Measurements from ENCODE around the gene SNED1. TPM values are rescaled to one million over a fixed set of nuclear protein-coding genes. Genes with fewer than 3 reads are reported as not detected.

Gene SNED1
- total and polyA plus RNA-seq, 9 of the 15 experiments (the other 6 are each of a cell fraction or from before 2014, with no cell fraction given): 0.03 to 0.07 (median 0.05) TPM; not detected in 5

GRCh38 chr2:241132538-241133435 is 134.4 kb downstream of the SNED1 start:
- Histone ChIP-seq H3K4me1 (replicated peaks in 1 of 2; ENCODE audit: control insufficient read depth in 2 of 2, insufficient read depth in 2 of 2, low read length in 2 of 2) (0 out of 5 replicates have a peak, but pooled peaks cover 0 to 3% of the 10 kb centered on the region in 2 experiments), H3K27me3 (ENCODE audit: control insufficient read depth in 2 of 2, insufficient read depth in 2 of 2, low read length in 2 of 2) (no peaks in the 10 kb centered on the region), H3K9me3 (replicated peaks; ENCODE audit: control insufficient read depth, insufficient read depth, low read depth, low read length) (no peaks in the 10 kb centered on the region), H3K79me2 (ENCODE audit: control insufficient read depth, insufficient read depth, low read length) (no peaks in the 10 kb centered on the region), H3K4me3 (no peak overlapping the region), H3K27ac (ENCODE audit: extremely low read depth, low read depth, low read length) (no peak overlapping the region; the same call in 2 of the 3 replicates), H3K9me1 (ENCODE audit: control insufficient read depth, insufficient read depth, low read length) (no peaks in the 10 kb centered on the region), H2AFZ (ENCODE audit: low read depth, low read length) (no peak overlapping the region), H4K20me1 (replicated peaks; ENCODE audit: control insufficient read depth, insufficient read depth, low read length) (no peaks in the 10 kb centered on the region), H3K4me2 (ENCODE audit: insufficient read depth, low read length) (no peak overlapping the region), H3K9ac (ENCODE audit: insufficient read depth in 1 of 2, low read depth in 2 of 2, low read length in 2 of 2) (no peak overlapping the region; a peak in 1 of 4 replicates), H3K36me3 (ENCODE audit: control insufficient read depth, insufficient read depth, low read length) (peaks cover 13% of the 10 kb centered on the region; the same call in 1 of the 3 replicates)
- in situ Hi-C loops (cut with MboI) (no loop called here), intact Hi-C loops (cut with micrococcal nuclease) (no loop called here)
- ATAC-seq: no peak
- no peak for FAIRE-seq
- ChIA-PET POLR2A (interaction anchor here (1.0 kb wide), 1 partner anchor 18 kb away, joined by 3 read pairs; the partner anchor contains the start of gene PPP1R7), CTCF (ENCODE audit: low intra/inter-chr PET ratio) (no interaction called here)
- BruUV-seq (replicated peaks): no TSS peak
- no peak for DNase-seq (ENCODE audit: extremely low read depth in 1 of 4, low spot score in 3 of 4)
- 83% methylated on average over 10 of the region's 14 CpGs for WGBS (ENCODE audit: insufficient coverage, low coverage, missing lambda C conversion rate)
- TF ChIP-seq ZNF512 (tag; IDR thresholded peaks at IDR 0.05) (no peak), UBTF (IDR thresholded peaks at IDR 0.05; ENCODE audit: borderline replicate concordance in 1 of 2, low read depth in 2 of 2, low read length in 2 of 2) (no peak), CHAMP1 (IDR thresholded peaks at IDR 0.05) (no peak), MCM2 (IDR thresholded peaks at IDR 0.05; ENCODE audit: low read depth) (no peak), TAF15 (IDR thresholded peaks at IDR 0.05; ENCODE audit: low read depth, low read length) (no peak), HMG20A (CRISPR knock-in tag; conservative IDR thresholded peaks at IDR 0.05) (no peak), ZNF280A (IDR thresholded peaks at IDR 0.05; ENCODE audit: low read depth, partially characterized antibody) (no peak), SETDB1 (IDR thresholded peaks at IDR 0.05; ENCODE audit: low read length) (no peak), E4F1 (CRISPR knock-in tag; IDR thresholded peaks at IDR 0.05; ENCODE audit: borderline replicate concordance) (no peak)
